NB4 (cell line): Measurements from ENCODE around the gene TSPYL1.

Experiments
- DNase-seq: peaks from one replicate; pipeline ENCODE4 v3.0.0; 2010; ENCODE audit warnings: low read depth
- H3K4me3 ChIP-seq: one replicate; pipeline ENCODE4 v1.5.1; 2011; ENCODE audit warnings: mild to moderate bottlenecking, low read depth, low read length, moderate library complexity
- CTCF ChIP-seq: IDR thresholded peaks from one replicate; pipeline ENCODE4 v1.5.1; 2012; ENCODE audit warnings: low read depth, low read length
- MAX ChIP-seq: IDR thresholded peaks from 2 replicates; pipeline ENCODE4 v1.6.1; 2011; ENCODE audit warnings: low read depth, low read length
- MYC ChIP-seq: IDR thresholded peaks from 2 replicates; pipeline ENCODE4 v1.6.1; 2011; ENCODE audit warnings: low read depth, low read length
- POLR2A ChIP-seq: IDR thresholded peaks from 2 replicates; pipeline ENCODE4 v1.6.1; 2011; ENCODE audit warnings: mild to moderate bottlenecking; ENCODE audit not compliant: insufficient read length; ENCODE audit errors: extremely low read depth

TSPYL1 gene

GRCh38 chr6:116277124-116277523 is 2.6 kb downstream of the TSPYL1 start:
- peak overlapping the region; percentile 64 for H3K4me3 ChIP-seq
- TF ChIP-seq MAX (no peak), CTCF (no peak), POLR2A (no peak), MYC (no peak)
- no peak for DNase-seq

GRCh38 chr6:116271149-116271708 is 8.5 kb downstream of the TSPYL1 start:
- TF ChIP-seq POLR2A (no peak), MAX (no peak), CTCF (no peak), MYC (no peak)
- DNase-seq, result no peak
- no peak overlapping the region for H3K4me3 ChIP-seq

- peak; percentile 85 for DNase-seq
- H3K4me3 ChIP-seq, result no peak overlapping the region
- TF ChIP-seq POLR2A (no peak), CTCF (peak; percentile 84), MAX (no peak)
These were observed 11.0 kb downstream of the TSPYL1 start for GRCh38 chr6:116268589-116269293.

- H3K4me3 ChIP-seq, result no peak overlapping the region
- peak; percentile 25 for DNase-seq
- TF ChIP-seq MAX, result no peak
- no peak for TF ChIP-seq MYC
- TF ChIP-seq POLR2A, result no peak
- TF ChIP-seq CTCF, result no peak
These were observed 11.7 kb downstream of the TSPYL1 start for GRCh38 chr6:116267836-116268588.

- no peak for TF ChIP-seq POLR2A
- no peak for TF ChIP-seq MAX
- TF ChIP-seq MYC, result no peak
- DNase-seq, result no peak
- H3K4me3 ChIP-seq, result no peak overlapping the region
These were observed 12.9 kb downstream of the TSPYL1 start for GRCh38 chr6:116266803-116267202.
